Right cardiac atrium (tissue), 5 donors: ENCODE results near the gene TGM5. TPM values are rescaled to one million over a fixed set of nuclear protein-coding genes. Genes with fewer than 3 reads are reported as not detected.

Source experiments
- ATAC-seq, 2 donors: fragments of 200-7000 bp; cut with Tn5 transposase; one replicate each; pipeline versions ENCODE4 v1.8.0 to v1.9.1; 2020; ENCODE audit warnings: moderate library complexity in 2 of 2, mild to moderate bottlenecking in 1 of 2
- DNase-seq, 3 donors: peaks; one replicate each; pipeline ENCODE4 v3.0.0-alpha.2; 2020
- H3K27ac ChIP-seq: one replicate; pipeline ENCODE4 v1.5.1; 2013; ENCODE audit warnings: mild to moderate bottlenecking, low read length, control low read depth, moderate library complexity
- H3K27me3 ChIP-seq: one replicate; pipeline ENCODE4 v1.6.1; 2013; ENCODE audit not compliant: control insufficient read depth, insufficient read depth
- H3K4me1 ChIP-seq: one replicate; pipeline ENCODE4 v1.6.1; 2013; ENCODE audit warnings: low read length; ENCODE audit not compliant: control insufficient read depth, insufficient read depth
- H3K4me3 ChIP-seq: one replicate; pipeline ENCODE4 v1.5.1; 2013; ENCODE audit warnings: low read length, control low read depth
- H3K9me3 ChIP-seq: one replicate; pipeline ENCODE4 v1.6.1; 2013; ENCODE audit warnings: low read length; ENCODE audit not compliant: control insufficient read depth
- WGBS: extraction: QIAGEN DNeasy Blood & Tissue Kit; methylation state at CpG from one replicate; pipeline ENCODE4 v1.1.7; 2013; 5-methylcytosine and 5-hydroxymethylcytosine counted together
- intact Hi-C, 4 donors: fragments of 100-400 bp; cut with DNase I; formaldehyde crosslinking; loops; one replicate each; pipeline versions ENCODE4 v1.11.0 to v1.14.0; 2022 to 2023
- polyA plus RNA-seq: library from polyadenylated mRNA; stranded (reverse); fragments of 200-250 nt; gene quantifications from one replicate; pipeline ENCODE4 v1.2.3, GENCODE V29; 2013
- total RNA-seq, 4 donors: library from RNA; stranded (reverse); fragmentation: NEBNext Ultra II Directional; extraction: Animal tissue kit (Norgen Biotek cat#: 25700); gene quantifications; one replicate each; pipeline ENCODE4 v1.2.1, GENCODE V29; 2021
- donor health status: healthy with polysubstance abuse.
- donor health status: DM: no; HTN: yes; CAD: no.
- donor health status: DM: no; HTN: no; CAD: no.
- donor health status: DM: no; HTN: yes; CAD: no; lungs with severe emphysema.
- donor health status: DM: yes; HTN: yes; CAD: no.

The TGM5 gene
- total and polyA plus RNA-seq, 5 donors = 0.02 TPM; not detected in 4

DNA sequence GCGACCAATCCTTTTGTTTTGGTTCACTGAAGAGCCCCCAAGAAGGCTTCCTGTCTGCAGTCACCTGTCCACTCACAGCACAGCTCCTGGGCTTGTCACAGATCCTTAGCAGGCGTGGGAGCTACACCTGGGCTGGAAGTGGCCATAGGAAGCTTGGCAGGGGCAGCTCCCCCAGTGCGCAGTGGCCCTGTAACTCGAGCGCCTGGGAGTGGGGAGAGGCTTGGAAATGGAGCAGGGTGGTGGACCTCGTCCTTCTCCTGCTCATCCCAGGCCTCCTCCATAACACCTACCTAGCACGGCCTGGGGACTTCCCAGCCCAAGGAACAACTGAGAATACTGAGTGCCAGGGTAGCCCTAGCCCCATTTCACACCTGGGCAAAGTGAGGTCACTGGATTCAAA is 19.3 kb upstream of the TGM5 start:
- H3K27me3 ChIP-seq = no peaks in the 10 kb centered on the region
- H3K4me3 ChIP-seq = no peak overlapping the region
- peak; percentile 19 to 37 for ATAC-seq
- no peaks in the 10 kb centered on the region for H3K4me1 ChIP-seq
- WGBS = 54% methylated on average over 7 of the region's 7 CpGs
- DNase-seq = no peak
- intact Hi-C loops = loop anchor here in 2 of 4 donors (2.0 to 5.0 kb wide), 2 partner anchors 59 to 61 kb away; no protein-coding TSS in a partner anchor
- H3K9me3 ChIP-seq = no peaks in the 10 kb centered on the region
- no peak overlapping the region for H3K27ac ChIP-seq

DNA sequence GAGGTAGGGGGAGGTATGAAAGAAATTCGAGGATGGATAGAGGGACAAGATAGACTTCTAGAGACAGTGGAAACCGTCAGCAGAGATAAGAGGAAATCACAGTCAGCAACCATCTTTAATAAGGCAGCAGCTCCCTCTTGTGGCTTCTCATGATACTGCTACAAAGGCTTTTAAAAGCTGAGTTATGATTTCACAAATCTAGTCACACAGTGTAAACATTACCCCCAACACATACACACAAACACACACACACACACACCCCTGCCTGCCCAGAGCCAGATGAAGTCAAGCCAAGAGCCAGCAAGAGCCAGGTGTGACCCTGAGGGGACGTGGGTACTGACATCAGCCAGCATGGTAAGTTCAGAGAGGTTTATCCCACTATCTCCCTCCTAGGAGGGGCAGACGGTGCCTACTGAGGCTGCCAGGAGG is 18.9 kb upstream of the TGM5 start:
- intact Hi-C loops = loop anchor here (2.0 to 5.0 kb wide), 3 partner anchors 58 to 63 kb away; no protein-coding TSS in a partner anchor
- WGBS = 9% methylated on average over 4 of the region's 4 CpGs
- DNase-seq (no peak), ATAC-seq (peak; percentile 60 to 74)
- Histone ChIP-seq H3K27ac (no peak overlapping the region), H3K9me3 (no peaks in the 10 kb centered on the region), H3K4me3 (no peak overlapping the region), H3K4me1 (no peaks in the 10 kb centered on the region), H3K27me3 (no peaks in the 10 kb centered on the region)

DNA sequence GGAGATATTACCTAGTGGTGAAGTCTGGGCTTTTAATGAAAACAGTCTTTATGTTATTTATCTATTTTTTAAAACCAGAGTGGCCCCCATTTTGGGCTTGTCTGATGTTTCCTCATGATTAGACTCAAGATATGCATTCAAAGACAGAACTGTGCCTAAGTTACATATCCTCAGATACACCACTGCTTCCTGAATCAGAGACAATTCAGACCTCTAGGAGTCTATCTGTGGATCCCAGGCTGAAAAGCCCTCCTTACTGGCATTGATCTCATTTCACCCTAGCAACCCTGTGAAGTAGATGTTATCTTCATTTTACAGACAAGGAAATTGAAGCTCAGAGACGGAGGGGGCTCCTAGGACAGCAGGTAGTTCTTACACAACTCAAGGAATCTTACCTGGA is 16.8 kb upstream of the TGM5 start:
- intact Hi-C loops = no loop called here
- no peak for DNase-seq
- WGBS = 74% methylated on average over 1 of the region's 1 CpG

DNA sequence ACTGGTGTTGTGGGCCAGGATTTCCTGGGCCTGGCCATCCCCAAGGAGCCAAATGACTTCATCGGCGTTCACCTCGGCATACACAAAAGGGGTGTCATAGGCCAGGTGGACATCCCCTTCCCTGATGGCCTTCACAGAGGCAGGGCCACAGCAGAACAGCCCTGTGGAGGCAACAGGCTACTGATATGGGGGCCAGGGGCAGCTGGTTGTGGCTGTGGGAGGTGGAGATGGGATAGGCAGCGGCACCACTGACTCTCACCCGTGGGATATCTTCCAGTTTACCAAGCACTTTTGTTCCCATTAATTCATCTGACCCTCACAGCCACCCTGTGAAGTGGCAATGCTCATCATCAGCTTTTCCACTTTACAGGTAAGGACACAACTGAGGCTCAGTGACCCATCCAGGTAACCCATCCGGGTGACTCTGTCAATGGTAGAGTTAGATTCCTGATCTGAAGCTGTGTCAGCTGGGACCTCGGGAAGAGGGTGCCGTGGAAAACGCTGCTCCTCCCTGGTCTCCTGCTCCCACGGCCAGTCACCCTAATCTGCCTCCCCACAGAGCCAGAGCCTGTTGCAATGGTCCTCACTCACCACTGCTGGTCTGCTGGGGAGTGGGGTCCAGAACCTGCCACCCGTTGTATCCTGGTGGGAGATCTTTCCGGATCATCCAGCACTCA is 15.3 kb upstream of the TGM5 start:
- Histone ChIP-seq H3K27ac (no peak overlapping the region), H3K4me3 (no peak overlapping the region), H3K9me3 (no peaks in the 10 kb centered on the region), H3K4me1 (no peaks in the 10 kb centered on the region), H3K27me3 (no peaks in the 10 kb centered on the region)
- intact Hi-C loops = no loop called here
- 84% methylated on average over 12 of the region's 12 CpGs for WGBS
- ATAC-seq = no peak
- DNase-seq = no peak

More for the DNA sequence above, 16.8 kb upstream of the TGM5 start:
- Histone ChIP-seq H3K4me3 (no peak overlapping the region), H3K4me1 (no peaks in the 10 kb centered on the region), H3K27me3 (no peaks in the 10 kb centered on the region), H3K27ac (no peak overlapping the region), H3K9me3 (no peaks in the 10 kb centered on the region)
- ATAC-seq = no peak

DNA sequence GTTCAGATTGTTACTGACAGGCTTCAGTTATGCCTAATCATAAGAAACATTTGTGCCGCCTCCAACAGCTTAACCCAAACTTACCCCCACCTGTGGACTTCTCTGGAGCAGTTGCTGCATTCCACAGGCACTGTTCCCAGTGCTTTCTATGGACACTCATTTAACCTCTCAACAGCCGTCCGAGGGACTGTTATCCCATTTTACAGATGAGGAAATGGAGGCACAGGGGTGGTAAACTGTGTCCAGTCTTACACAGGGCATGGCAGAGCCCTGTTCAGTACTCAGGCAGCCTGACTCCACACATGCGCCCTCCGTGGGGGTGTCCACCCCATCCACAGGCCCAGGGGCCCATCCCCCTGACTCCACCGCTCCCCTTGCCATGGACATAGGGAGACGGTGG is 14.3 kb upstream of the TGM5 start:
- Histone ChIP-seq H3K4me3 (no peak overlapping the region), H3K27me3 (no peaks in the 10 kb centered on the region), H3K4me1 (no peaks in the 10 kb centered on the region), H3K27ac (no peak overlapping the region), H3K9me3 (no peaks in the 10 kb centered on the region)
- WGBS = 82% methylated on average over 7 of the region's 7 CpGs
- ATAC-seq = no peak
- intact Hi-C loops = no loop called here
- no peak for DNase-seq

DNA sequence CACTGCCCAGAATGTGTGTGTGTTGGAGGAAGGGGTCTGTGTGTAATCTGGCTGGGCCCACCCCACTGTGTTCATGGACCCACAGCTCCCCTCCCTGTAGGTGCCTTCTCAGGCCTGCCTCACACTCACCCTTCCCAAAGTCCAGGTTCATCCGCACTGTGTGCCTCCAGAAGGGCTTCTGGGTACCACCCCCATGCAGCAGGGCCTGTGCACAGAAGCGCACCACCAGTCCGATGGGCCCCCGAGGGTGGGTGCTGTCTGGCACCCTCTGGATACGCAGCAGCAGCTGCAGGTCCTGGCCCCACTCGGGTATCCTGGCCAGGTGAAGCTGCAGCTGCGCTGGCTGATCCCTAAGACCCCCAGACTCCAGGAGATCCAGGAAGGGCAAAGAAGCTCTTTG is 12.8 kb upstream of the TGM5 start:
- no peak for DNase-seq
- H3K4me3 ChIP-seq = no peak overlapping the region
- intact Hi-C loops = no loop called here
- H3K9me3 ChIP-seq = no peaks in the 10 kb centered on the region
- H3K27ac ChIP-seq = no peak overlapping the region
- no peaks in the 10 kb centered on the region for H3K27me3 ChIP-seq
- ATAC-seq = no peak
- no peaks in the 10 kb centered on the region for H3K4me1 ChIP-seq
- 85% methylated on average over 7 of the region's 7 CpGs for WGBS

DNA sequence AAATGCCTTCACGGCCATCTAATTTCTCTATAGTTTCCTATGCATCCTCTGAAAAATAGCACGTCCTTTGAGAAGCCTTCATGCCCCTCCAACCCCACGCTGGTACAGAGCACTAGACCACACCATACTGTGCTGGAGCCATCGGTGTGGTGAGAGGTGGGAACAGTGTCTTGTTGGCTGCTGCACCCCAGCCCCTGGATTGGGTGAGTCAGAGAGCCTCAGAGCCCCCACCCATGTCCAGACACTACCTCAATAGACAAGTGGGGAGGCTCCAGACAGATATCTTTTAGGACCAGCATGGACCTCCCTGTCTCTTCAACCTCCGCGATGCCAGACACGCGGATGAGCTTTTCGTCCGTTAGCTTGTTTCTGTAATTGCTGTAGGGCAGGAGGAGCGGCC is 12.1 kb upstream of the TGM5 start:
- WGBS = 84% methylated on average over 11 of the region's 11 CpGs
- intact Hi-C loops = no loop called here

DNA sequence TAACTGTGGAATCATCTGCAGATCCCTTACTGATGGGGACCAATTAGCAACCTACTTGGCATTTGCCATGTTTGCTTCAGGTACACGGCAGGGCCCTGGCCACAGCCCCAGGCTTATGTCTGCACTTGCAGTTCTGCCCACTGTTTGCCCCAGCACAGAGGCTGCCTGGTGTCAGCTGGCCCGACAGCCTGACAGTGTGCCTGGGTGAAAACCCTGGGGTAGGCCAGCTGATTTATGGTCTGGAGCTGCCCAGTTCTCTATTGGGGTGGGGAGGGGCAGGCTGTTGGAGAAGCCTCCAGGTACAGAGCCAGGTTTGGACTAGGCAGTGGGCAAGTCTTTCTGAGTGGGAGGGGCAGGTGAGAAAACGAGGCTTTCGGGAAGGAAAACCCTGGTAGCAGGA is 11.2 kb upstream of the TGM5 start:
- intact Hi-C loops = no loop called here
- Histone ChIP-seq H3K4me3 (no peak overlapping the region), H3K4me1 (no peaks in the 10 kb centered on the region), H3K27me3 (no peaks in the 10 kb centered on the region), H3K27ac (no peak overlapping the region), H3K9me3 (no peaks in the 10 kb centered on the region)
- ATAC-seq = no peak
- 66% methylated on average over 4 of the region's 4 CpGs for WGBS
- DNase-seq = no peak

More for the DNA sequence above, 12.1 kb upstream of the TGM5 start:
- no peak for DNase-seq
- no peak overlapping the region for H3K27ac ChIP-seq
- no peak for ATAC-seq
- H3K9me3 ChIP-seq = no peaks in the 10 kb centered on the region
- no peak overlapping the region for H3K4me3 ChIP-seq
- no peaks in the 10 kb centered on the region for H3K27me3 ChIP-seq
- H3K4me1 ChIP-seq = no peaks in the 10 kb centered on the region

DNA sequence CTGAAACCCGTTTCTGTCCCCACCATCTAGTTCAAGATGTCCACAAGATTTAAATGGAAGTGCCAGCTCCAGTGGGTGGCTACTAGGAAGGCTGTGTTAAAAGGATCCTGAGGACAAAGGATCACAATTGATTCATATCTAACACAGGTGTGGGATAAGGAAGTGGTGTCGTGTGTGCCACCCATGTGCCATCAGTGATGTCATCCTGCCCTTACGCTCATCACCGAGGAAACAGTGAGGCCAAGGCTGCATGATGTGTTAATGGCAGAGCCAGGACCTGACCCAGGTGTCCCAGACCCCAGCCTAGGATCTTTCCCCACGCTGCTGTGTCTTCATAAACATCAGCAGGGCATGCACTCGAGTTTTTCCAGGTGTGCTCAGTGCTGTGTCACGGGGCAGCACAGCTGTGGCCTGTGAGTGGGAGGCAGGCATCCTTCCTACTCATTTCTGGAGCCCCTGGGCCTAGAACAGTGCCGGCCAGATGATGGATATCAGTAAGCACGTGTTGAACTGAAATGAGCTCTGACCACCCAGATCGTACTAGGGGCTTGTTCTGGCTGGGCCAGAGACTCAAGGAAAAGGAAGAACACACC is 10.6 kb upstream of the TGM5 start:
- Histone ChIP-seq H3K4me3 (no peak overlapping the region), H3K27me3 (no peaks in the 10 kb centered on the region), H3K4me1 (no peaks in the 10 kb centered on the region), H3K27ac (no peak overlapping the region), H3K9me3 (no peaks in the 10 kb centered on the region)
- intact Hi-C loops = no loop called here
- 70% methylated on average over 10 of the region's 10 CpGs for WGBS
- ATAC-seq = no peak
- DNase-seq = no peak

DNA sequence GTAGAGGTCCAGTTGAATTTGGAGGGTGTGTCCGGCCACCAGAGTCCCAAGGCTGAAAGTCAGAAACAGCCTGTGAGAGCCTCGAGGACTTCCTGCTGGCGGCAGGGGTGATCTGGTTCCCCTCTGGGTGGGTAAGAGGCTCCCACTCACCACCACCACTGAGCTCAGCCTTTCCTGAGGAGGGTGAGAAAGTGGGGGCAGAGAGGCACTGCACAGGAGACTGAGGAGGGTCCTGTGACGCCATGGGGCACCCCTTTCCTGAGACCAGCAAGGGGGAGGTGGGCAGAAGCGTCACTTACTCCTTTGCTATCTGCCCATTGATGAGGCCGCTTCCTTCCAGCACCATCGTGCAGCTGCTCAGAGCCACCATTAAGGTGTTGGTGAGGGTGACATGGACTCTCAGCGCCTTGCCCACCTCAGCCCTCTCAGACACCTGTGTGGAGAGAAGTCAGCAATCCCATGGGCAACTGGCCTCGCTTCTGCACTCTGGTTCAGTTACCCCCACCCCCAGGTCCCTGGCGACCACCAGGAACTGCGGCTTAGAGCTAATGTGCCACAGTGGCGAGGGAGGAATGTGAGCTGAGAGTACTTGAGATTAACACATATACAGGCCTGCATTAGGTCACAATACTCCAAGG is 10.0 kb upstream of the TGM5 start:
- no peak overlapping the region for H3K27ac ChIP-seq
- intact Hi-C loops = no loop called here
- ATAC-seq (no peak), DNase-seq (no peak)
- H3K4me3 ChIP-seq = no peak overlapping the region
- WGBS = 68% methylated on average over 12 of the region's 12 CpGs
- H3K9me3 ChIP-seq = no peaks in the 10 kb centered on the region
- H3K4me1 ChIP-seq = no peaks in the 10 kb centered on the region
- H3K27me3 ChIP-seq = no peaks in the 10 kb centered on the region

DNA sequence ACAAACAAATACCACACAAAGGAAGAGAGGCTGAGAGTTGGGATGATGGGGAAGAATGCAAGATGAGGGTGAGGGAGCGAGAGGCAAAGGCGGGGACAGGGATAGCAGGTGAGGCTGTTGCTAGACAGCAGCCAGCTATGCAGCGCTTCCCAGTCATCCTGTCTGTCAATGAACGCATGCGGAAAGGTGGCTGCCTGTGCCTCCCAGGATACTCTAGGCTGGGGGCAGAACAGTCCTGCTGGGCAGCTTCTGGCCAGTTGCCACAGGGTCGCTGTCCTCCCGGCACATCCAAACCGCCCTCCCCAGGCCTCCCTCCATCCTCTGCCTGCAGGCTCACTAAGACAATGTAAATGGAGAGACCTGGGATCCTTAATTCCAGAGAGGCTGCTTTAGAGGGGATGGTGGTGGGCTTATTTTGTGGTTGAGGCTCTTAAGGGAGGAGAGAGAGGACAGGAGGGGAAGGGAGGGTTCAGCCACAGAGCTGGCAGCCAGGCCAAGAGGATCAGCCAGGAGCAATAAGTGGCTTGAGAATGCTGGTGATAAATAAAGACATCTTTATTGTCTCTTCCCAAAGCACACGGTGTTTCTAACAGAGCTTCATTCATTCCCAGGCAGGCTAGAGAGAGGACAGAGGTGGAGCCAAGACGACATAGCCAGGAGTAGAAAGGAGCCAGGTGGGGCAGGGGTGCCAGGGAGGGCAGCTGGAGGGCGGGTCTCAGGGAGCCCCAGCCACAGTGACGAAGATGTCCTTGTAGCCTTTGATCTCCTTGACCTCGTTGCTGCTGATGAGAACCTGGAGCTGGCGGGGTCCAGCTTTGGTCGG is 9.2 kb upstream of the TGM5 start:
- no peak overlapping the region for H3K4me3 ChIP-seq
- no peak overlapping the region for H3K27ac ChIP-seq
- H3K4me1 ChIP-seq = no peaks in the 10 kb centered on the region
- no peaks in the 10 kb centered on the region for H3K27me3 ChIP-seq
- H3K9me3 ChIP-seq = no peaks in the 10 kb centered on the region
- no peak for DNase-seq
- ATAC-seq = no peak
- WGBS = 62% methylated on average over 15 of the region's 15 CpGs
- intact Hi-C loops = no loop called here
